GM08714 (cell line): Measurements from ENCODE around the gene UBE2G2.

Source experiments
- H3K4me3 ChIP-seq: fragments of 200-500 bp; sonication (Bioruptor generic); 2 replicates; pipeline ENCODE4 v1.5.1; 2014; ENCODE audit warnings: mild to moderate bottlenecking, low read length, inconsistent platforms
- ZNF274 ChIP-seq: IDR thresholded peaks from 2 replicates; pipeline ENCODE4 v1.6.1; 2012; ENCODE audit warnings: mild to moderate bottlenecking, low read depth, low read length

Gene UBE2G2

GRCh38 chr21:44778094-44778493, 23.5 kb downstream of the UBE2G2 start:
- no peak overlapping the region for H3K4me3 ChIP-seq
- TF ChIP-seq ZNF274: no peak

- no peak overlapping the region for H3K4me3 ChIP-seq
- no peak for TF ChIP-seq ZNF274
These were observed 26.6 kb downstream of the UBE2G2 start for GRCh38 chr21:44774972-44775371.

- no peak for TF ChIP-seq ZNF274
- no peak overlapping the region for H3K4me3 ChIP-seq
These were observed 28.2 kb downstream of the UBE2G2 start for GRCh38 chr21:44773291-44773932.

DNA sequence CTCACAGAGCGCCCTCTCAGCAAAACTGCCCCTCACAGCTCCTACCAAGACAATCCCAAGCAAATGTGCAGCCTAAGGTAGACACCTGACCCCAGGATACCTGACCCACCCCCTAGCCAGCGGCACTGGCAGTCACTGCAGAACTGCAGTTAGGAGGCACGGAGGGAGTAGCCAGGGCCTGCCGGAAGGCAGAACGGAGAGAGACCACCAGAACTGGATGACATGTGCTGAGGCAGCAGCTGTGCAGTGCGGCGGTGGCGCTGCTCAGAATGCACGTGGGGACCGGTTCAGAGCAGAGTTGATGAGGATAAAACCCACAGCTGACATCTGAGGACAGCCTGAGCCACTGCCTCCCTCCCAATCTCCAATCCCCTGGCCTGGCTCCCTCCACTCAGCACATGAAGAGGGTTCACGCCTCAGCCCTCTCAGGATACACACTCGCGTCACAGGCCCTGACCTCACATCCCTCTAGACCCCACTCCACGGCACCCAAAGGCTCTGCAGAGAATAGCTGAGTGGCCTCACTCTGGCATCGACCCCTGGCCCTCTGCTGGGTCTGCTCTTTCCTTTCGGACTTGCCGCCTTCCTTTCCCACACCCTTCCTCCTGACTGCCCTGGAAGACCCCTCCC, 29.6 kb downstream of the UBE2G2 start:
- H3K4me3 ChIP-seq: no peak overlapping the region
- TF ChIP-seq ZNF274: no peak

DNA sequence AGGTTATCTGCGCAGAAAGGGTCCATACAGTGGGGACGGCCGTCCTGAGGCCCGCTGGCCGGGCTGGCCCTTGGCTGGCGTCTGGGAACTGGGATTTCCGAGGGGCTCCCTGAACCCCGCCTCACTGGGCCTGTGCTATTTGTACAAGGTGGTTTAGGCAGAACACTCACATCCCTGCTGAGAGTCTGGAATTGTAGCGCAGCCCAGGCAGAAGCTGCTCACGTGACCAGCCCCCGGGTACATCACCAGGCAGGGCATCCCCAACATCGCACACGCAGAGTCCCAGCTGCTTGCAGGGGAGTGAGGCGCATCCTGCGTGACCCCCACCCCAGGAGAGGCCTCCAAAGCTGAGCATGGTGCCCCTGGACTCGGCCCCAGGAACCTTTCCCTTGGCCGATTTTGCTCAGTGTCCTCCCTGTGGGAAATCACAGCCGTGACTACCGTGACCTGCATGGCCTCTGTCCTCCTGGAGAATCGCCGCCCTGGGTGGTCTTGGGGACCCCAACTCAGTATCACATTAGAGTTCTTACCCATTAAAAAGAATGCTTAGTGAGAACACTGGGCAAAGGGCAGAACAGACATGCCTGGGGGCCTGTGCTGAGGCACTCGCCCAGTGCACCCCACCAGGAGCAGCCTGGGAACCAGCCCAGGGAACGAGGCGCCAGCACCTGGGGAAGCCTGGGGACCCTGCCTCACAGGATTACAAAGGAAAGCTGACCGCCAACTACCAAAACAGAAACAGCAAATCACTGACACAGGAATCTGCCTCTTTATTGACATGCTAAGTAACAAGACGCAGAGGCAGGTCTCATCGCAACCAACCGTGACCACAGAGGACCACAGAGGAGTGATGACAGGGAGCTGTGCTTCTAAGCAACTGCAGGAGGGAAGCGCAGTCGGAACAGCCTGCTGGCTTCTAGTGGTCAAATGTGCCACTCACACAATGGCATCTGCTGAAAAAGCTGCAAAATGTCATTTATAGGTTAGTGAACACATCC, 33.5 kb downstream of the UBE2G2 start:
- no peak for TF ChIP-seq ZNF274
- H3K4me3 ChIP-seq: no peak overlapping the region

DNA sequence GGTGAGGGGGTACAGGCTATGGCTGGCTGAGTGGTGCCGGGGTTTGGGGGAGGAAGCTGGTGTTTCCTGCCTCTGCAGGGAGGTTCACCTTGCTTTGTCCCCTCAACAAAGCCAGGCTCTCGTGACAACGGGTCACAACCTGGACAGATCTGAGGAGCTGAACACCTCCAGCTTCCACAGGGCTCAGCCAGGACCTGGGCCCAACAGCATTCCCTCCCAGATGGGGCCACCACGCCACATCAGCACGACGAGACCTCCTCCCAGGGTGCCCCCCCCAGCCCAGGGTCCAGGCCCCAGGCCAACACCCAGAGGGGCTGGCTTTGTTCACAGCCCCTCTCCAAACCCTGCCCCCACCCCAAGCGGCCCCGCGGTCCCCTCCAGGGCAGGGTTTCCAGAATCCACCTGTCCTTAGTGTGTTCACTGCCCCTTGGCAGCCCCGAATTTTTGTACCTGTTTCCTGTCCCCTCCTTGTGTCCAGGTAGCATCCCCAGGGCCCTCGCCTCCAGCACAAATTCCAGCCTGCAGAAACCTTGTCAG, 34.7 kb downstream of the UBE2G2 start:
- no peak for TF ChIP-seq ZNF274
- no peak overlapping the region for H3K4me3 ChIP-seq

DNA sequence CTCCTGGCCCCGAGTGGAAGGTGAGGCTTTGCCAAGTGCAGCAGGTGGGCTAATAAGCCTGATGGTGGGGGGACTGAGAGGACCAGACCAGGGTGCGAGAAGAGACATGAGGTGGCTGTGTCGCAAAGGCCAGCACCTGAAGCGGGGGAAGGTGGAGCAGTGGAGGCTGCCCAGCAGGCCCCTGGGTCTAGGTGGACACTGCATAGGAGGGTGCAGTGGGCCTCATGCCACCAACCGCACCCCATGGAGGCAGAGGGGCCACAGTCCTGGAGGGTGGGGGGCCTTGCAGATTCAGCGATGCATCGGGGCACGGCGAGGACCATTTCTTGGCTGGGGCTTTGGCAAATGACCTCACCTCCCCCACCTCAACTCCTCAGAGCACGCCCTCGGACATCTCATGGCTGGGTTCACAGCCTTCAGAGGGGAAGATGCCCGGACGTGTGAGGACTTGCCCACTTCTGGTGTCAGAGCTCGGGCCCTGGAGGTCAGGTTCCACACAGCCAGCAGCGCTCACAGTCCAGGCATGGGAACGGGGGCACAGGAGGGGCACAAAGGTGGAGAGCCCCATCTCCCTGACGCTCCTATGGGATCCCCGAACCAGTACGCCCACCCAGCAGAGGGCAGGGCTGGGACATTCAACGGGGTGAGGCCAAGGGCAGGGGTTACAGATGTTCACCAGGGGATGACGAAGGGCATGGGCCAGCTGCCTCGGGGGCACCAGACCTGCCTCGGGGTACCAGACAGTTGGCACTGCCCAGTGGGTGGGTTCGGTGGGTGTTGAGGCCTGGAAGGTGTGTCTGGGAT, 35.4 kb downstream of the UBE2G2 start:
- H3K4me3 ChIP-seq: no peak overlapping the region
- no peak for TF ChIP-seq ZNF274

GRCh38 chr21:44765231-44766013, 36.2 kb downstream of the UBE2G2 start:
- H3K4me3 ChIP-seq: no peak overlapping the region
- TF ChIP-seq ZNF274: no peak

- TF ChIP-seq ZNF274: no peak
- H3K4me3 ChIP-seq: no peak overlapping the region
These were observed 37.0 kb downstream of the UBE2G2 start for GRCh38 chr21:44764319-44765230.

GRCh38 chr21:44763451-44764318, 37.9 kb downstream of the UBE2G2 start:
- H3K4me3 ChIP-seq: no peak overlapping the region
- no peak for TF ChIP-seq ZNF274

DNA sequence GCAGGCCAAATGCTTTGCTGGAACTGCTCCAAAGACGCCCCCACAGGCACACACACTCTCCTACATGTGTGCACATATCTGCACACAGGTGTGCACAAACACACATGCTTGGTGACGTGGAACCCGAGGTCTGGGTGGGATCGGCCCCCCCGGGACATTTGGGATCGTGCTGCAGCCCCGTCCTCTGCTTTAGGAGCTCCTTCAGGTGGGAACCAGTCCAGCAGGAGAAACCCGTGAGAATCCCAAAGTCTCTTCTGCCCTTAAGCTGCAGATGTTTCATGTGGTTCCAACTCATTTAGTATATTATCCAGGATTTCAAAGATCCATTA, 38.6 kb downstream of the UBE2G2 start:
- TF ChIP-seq ZNF274: no peak
- no peak overlapping the region for H3K4me3 ChIP-seq
